ELR (cell line): ENCODE results near the gene BUB1B.
"Not testable (repeated sequence)": the region's sequence is repeated elsewhere in the genome, so short reads cannot be mapped to it uniquely, and the experiment has no call there.

Experiments used
- DNase-seq: peaks from one replicate; pipeline ENCODE4 v3.0.0-alpha.2; 2015; ENCODE audit warnings: low read depth

Gene BUB1B

GRCh38 chr15:40136470-40137302 is 24.2 kb upstream of the BUB1B start:
- no peak for DNase-seq

- no peak for DNase-seq
Observed at GRCh38 chr15:40137303-40138200, 23.3 kb upstream of the BUB1B start.

GRCh38 chr15:40138201-40138570 is 22.7 kb upstream of the BUB1B start:
- not testable (repeated sequence) for DNase-seq

GRCh38 chr15:40142428-40142827 is 18.4 kb upstream of the BUB1B start:
- DNase-seq: no peak

GRCh38 chr15:40146037-40146436 is 14.8 kb upstream of the BUB1B start:
- DNase-seq: peak; percentile 73

- DNase-seq: no peak
Observed at GRCh38 chr15:40149339-40149738, 11.5 kb upstream of the BUB1B start.

- peak; percentile 84 for DNase-seq
Observed at GRCh38 chr15:40150163-40150925, 10.5 kb upstream of the BUB1B start.

- DNase-seq: no peak
Observed at GRCh38 chr15:40151499-40151898, 9.4 kb upstream of the BUB1B start.

GRCh38 chr15:40151991-40152390 is 8.9 kb upstream of the BUB1B start:
- no peak for DNase-seq

- DNase-seq: not testable (repeated sequence)
Observed at GRCh38 chr15:40154821-40155220, 6.0 kb upstream of the BUB1B start.

GRCh38 chr15:40155270-40155910 is 5.5 kb upstream of the BUB1B start:
- DNase-seq: no peak

- DNase-seq: no peak
Observed at GRCh38 chr15:40157778-40158447, 3.0 kb upstream of the BUB1B start.

- no peak for DNase-seq
Observed at GRCh38 chr15:40160021-40160420, 848 bp upstream of the BUB1B start.

GRCh38 chr15:40161693-40162391 is 973 bp downstream of the BUB1B start:
- DNase-seq: no peak

GRCh38 chr15:40162552-40162951 is 1.7 kb downstream of the BUB1B start:
- no peak for DNase-seq

- no peak for DNase-seq
Observed at GRCh38 chr15:40163657-40164416, 3.0 kb downstream of the BUB1B start.

- DNase-seq: not testable (repeated sequence)
Observed at GRCh38 chr15:40167374-40167773, 6.5 kb downstream of the BUB1B start.

GRCh38 chr15:40175160-40175559 is 14.3 kb downstream of the BUB1B start:
- DNase-seq: no peak

GRCh38 chr15:40182358-40183029 is 21.6 kb downstream of the BUB1B start:
- DNase-seq: no peak
